Stimulated activated CD4-positive, alpha-beta T cell treated with anti-CD3 and anti-CD28 coated beads, Interleukin-2, amount 100 ng/mL, for 24 hours (primary cell): ENCODE data around the gene PRKAG2.
"Not testable (repeated sequence)": the region's sequence is repeated elsewhere in the genome, so short reads cannot be mapped to it uniquely, and the experiment has no call there.

ENCODE experiments used
- DNase-seq, 2 donors: peaks; one replicate each; pipeline ENCODE4 v3.0.0-alpha.2; 2020

PRKAG2 gene

GRCh38 chr7:151832656-151833055, 44.3 kb downstream of the PRKAG2 start:
- DNase-seq = no peak

GRCh38 chr7:151832138-151832537, 44.8 kb downstream of the PRKAG2 start:
- DNase-seq = no peak

DNA sequence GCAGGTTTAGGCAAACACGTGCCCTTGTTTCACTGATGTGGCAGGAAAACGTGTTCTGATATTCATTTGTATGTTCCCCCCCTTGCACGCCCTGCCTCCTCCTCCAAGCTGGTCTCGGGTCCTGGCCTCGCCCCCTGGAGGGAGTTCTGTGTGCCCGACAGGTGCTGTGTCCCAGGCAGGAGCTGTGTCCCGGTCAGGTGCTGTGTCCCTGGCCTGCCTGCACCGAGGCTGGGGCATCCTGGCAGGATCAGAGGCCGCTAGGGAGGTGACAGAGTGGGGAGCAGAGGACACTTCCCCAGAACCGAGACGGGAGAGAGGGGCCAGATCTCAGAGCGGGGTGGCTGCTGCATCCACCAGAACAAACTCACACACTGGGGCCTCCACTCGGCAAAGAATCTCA, 45.3 kb downstream of the PRKAG2 start:
- DNase-seq = no peak

DNA sequence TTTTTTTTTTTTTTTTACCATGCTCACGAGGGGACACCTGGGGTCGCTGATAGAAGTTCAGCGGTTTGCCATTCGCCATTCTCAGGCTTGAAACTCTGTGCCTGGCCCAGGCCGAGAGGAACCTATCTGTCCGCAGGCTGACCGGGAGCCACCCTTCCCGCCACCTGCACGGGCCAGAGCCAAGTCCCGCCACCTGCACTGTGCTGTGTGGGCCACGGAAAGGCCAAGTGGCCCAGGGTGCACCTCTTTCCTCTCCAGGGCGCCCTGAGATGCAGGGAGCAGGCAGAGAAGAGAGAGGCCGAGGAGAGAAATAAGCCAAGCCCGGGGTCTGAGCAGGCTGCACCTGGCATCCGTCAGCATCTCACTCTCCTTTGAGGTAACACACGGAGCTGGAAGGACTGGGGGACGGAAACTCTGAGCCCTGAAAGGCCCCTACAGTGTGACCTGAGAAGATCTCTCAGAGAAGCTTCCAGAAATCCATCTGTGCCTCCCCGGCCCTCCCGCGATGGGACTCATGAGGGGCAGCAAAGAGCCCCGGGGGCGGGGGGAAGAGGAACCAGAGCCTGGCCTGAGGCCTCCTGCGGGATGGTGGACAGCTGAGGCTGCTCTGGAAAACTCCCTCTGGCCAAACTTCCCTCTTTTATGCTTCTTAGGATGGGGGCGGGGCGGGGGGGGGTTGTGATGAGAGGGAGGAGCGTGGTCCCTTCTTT, 46.6 kb downstream of the PRKAG2 start:
- no peak for DNase-seq

DNA sequence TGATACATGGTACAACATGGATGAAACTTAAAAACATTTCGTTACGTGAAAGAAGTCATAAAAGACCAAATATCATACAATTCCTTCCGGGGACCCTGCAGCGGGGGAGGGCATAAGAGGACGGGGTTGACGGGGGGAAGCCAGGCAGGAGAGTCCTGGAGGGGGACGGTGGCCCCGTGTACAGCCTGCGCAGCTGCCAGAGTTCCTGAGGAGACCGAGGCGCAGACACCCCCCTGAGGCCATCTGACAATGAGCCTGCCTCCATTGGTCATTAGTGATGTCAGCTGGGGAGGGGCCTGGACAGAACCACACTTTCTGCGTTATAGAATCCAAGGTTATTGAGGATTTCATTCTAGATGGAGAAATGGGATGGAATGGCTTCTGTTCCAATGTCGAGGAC, 47.2 kb downstream of the PRKAG2 start:
- DNase-seq = no peak

DNA sequence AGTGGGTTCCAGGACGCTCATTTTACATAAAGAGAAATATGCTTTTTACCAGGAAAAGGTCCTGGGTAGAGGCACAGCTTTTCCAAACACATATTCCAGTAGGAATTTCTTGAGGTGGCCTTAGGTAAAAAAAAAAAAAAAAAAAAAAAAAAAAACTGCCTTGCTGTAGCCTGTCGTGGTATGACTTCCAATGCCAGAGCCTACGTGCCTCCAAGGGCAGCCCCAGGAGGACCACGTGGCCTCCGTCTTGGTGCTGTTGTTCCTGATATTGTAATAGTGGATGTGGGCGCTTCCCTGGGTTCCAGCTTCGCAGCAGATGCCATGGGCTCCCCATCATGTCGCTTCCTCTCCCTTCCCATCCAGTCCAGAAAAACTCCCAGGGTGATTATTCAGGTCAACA, 49.3 kb downstream of the PRKAG2 start:
- no peak for DNase-seq

DNA sequence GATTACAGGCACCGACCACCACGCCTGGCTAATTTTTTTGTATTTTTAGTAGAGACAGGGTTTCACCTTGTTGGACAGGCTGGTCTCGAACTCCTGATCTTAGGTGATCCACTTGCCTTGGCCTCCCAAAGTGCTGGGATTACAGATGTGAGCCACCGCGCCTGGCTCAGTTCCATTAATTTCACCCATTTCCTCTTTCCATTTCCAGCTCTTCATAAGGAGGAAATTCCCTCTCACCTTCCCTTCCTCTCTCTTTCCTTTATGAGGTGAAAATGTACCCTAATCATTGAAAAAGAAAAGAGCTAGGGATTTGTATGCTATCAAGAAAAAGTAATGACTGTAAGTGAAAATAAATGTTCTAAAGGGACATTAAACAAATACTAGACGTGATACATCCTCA, 50.6 kb downstream of the PRKAG2 start:
- DNase-seq = not testable (repeated sequence)

- no peak for DNase-seq
These were observed 51.2 kb downstream of the PRKAG2 start for GRCh38 chr7:151825721-151826120.

DNA sequence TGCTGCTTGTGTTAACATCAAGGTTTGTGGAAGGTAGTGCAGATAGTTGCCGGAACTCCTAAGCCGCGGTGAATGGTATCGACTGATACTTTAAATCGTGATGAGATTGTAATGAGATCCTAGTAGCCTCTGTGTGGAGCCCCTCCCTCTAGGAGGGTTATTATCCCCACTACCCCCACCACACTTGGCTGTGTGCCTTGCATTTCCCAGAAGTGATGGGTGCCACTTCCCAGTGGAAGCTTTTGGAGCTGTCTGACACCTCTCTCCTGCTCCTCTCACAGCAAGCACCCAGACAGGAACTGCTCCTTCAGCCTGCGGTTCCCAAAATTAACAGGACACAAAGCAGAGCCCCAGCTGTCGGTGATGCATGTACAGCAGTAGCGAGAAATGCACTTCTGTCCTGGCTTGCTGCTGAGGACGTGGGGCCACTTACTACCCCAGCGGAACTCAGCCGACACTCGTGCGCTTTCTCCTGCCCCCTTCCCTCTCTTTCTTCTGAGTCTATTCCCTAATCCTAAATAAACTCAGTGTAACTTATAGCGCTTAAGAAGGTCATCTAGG, 52.5 kb downstream of the PRKAG2 start:
- DNase-seq = no peak

GRCh38 chr7:151823566-151824372, 53.1 kb downstream of the PRKAG2 start:
- no peak for DNase-seq

- DNase-seq = no peak
These were observed 54.3 kb downstream of the PRKAG2 start for GRCh38 chr7:151822541-151823181.

- DNase-seq = no peak
These were observed 54.9 kb downstream of the PRKAG2 start for GRCh38 chr7:151821806-151822540.

GRCh38 chr7:151821226-151821625, 55.7 kb downstream of the PRKAG2 start:
- no peak for DNase-seq

- no peak for DNase-seq
These were observed 56.3 kb downstream of the PRKAG2 start for GRCh38 chr7:151820491-151821105.

DNA sequence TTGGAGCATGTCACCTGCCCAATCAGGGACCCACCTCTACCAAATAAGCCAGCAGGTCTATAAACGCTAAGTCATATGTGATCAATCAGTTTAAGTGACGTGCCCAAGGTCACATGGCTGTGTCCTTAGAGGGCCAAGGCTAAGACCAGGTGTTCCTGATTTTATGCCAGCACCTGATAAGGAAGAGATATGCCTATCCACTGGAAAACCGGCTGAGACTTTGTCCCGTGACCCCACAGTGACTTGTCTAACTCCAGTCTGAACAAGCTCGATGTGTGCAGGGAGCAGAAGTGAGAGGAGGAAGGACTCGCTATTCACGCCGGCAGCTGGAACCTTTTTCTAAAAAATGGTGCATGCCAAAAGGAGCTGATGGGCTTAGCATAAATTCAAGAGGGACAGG, 57.0 kb downstream of the PRKAG2 start:
- no peak for DNase-seq

GRCh38 chr7:151818674-151819519, 58.0 kb downstream of the PRKAG2 start:
- DNase-seq = no peak

- DNase-seq = no peak
These were observed 58.8 kb downstream of the PRKAG2 start for GRCh38 chr7:151817981-151818673.

GRCh38 chr7:151817315-151817690, 59.6 kb downstream of the PRKAG2 start:
- no peak for DNase-seq

GRCh38 chr7:151816562-151817314, 60.2 kb downstream of the PRKAG2 start:
- no peak for DNase-seq

DNA sequence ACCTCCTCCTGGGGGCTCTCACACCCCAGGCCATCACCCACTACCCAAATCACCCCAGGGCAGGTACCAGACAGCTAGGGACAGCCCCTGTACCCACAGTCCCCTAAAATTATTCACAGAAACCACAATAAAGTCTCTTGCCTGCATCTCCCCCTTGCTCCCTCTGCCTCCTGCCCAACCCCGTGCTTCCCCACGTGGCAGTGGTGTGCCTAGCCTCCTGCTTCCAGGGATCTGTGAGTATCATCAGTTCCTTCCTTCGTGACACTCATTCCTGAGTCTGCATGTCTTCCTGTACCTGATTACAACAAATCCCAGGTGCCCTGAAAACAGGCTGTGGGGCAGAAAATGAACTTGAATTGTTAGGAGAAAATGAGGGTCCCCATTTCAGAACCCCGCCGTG, 61.5 kb downstream of the PRKAG2 start:
- no peak for DNase-seq
